22Rv1 (cell line): ENCODE data around the gene TAF9B.

Source experiments
- CTCF ChIP-seq: fragments of 450-650 bp; IDR thresholded peaks from 2 replicates; pipeline ENCODE4 v1.5.1; 2017; ENCODE audit warnings: mild to moderate bottlenecking
- ZFX ChIP-seq: fragments of 450-650 bp; IDR thresholded peaks from 2 replicates; pipeline ENCODE4 v1.6.1; 2017; ENCODE audit warnings: antibody characterized with exemption, borderline replicate concordance

GRCh38 chrX:78181307-78181706, 41.9 kb upstream of the TAF9B start:
- TF ChIP-seq CTCF (no peak), ZFX (no peak)
